NCI-H345 treated with DMSO at 0.1 percent for 48 hours (cell line): ENCODE data around the gene TADA1.
"Not testable (repeated sequence)": the region's sequence is repeated elsewhere in the genome, so short reads cannot be mapped to it uniquely, and the experiment has no call there.

ENCODE experiments used
- DNase-seq: peaks from one replicate; lab custom pipeline; 2025; ENCODE audit not compliant: unreplicated experiment; lab: John Stamatoyannopoulos, UW

Gene TADA1

GRCh38 chr1:166895766-166896165 lies 19.7 kb upstream of the TADA1 start:
- no peak for DNase-seq

GRCh38 chr1:166889776-166890175 lies 13.7 kb upstream of the TADA1 start:
- no peak for DNase-seq

DNA sequence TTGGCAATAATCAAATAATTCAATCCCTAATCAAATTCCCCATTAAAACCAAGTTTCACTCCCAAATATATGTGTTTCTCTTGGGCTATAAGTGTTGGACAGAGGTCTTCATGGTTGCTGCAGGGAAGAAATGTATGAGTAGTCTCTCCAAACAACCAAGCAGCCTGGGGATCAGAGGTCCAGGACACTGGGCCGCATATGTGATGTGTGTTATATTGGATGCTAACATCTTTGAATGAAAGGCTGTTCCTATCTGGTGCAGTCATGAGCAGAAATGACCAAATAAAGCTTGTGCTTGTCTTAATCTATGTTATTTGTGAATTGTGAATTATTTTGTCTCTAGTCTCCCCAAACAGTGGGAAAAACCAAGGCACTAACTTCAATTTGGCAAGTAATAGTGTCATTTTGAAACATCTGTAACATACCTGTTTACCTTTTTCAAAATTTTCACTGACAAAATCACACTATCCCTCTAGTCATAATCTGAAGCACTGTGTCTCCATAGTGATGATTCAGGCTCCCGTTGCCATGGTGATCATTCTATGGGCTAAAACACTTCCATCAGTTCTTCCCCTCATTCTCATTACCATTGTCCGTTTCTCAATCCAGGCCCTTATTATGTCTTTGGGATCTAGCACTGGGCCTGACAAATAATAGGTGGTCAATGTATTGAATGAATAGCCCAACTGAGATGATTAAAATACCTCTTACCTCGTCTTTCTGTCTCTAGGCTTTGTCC lies 12.5 kb upstream of the TADA1 start:
- no peak for DNase-seq

DNA sequence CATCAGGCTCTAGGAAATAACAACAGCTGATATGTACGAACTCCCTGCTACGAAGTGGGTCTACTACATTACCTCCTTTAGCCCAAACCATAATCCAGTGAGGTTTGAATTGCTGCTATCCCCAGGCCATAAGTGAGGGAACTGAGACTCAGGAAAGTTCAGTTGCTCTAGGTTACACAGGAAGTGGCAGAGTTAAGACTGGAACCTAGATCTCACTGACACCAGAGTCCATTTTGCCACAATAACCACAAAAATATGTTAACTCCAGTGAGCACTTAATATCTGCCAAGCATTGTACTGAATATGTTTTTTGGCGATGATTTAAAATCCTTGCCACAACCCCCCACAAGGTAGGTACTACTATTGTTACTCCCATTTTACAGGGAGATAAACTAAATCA lies 8.9 kb upstream of the TADA1 start:
- no peak for DNase-seq

DNA sequence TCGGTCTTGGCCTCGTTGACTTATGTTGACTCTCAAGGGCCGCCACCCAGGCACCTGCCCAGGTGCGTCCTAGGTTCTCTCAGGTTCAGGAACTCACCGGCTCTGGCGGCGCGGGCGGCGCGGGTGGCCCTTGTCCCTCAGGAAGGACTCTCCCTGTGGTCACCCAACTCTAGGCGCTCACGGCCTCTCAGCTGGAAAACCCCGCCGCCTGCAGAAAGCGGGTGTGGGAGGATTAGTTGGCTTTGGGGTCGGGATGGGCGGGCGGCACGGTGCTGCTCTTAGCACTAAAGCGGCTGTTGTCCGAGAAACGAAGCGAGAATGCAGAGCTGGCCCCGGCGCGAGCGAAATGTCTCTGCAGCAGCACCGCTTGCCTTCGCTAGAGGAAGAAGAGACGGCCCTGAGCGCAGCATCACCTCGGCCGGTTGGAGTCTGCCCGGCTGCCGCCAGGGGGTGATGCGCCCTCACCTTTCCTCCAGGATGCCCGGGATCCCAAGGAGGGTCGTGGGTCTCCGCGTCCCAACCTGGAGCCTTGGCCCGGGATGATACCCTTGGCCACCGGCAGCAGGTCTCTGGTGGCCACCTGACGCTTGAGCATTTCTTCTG lies 8.1 kb upstream of the TADA1 start:
- DNase-seq = no peak

GRCh38 chr1:166882893-166883292 lies 6.8 kb upstream of the TADA1 start:
- no peak for DNase-seq

GRCh38 chr1:166878173-166878917 lies 2.3 kb upstream of the TADA1 start:
- DNase-seq = not testable (repeated sequence)

GRCh38 chr1:166876540-166876838 lies 425 bp upstream of the TADA1 start:
- DNase-seq = no peak

DNA sequence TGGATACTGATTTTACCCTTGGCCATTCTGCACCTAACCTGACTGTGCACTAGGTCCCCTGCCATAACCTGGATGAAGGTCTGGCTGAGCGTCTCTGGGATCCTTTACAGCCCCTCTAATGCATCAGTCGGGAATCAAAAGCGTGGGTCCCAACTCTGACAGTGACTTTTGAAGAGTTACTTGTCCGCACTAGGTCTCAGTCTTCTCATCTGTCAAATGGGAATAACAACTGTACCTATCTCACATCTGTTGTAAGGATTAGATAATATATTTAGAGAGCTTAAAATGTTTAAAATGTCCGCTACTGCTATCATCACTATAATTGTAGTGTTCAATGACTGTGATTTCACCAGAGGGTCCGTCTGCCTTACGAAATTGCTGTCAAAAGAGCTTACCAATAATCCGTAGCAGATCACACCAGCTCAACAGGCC lies 746 bp downstream of the TADA1 start:
- no peak for DNase-seq

GRCh38 chr1:166874464-166874863 lies 1.6 kb downstream of the TADA1 start:
- no peak for DNase-seq

GRCh38 chr1:166870584-166870983 lies 5.5 kb downstream of the TADA1 start:
- DNase-seq = no peak

GRCh38 chr1:166869318-166870099 lies 6.6 kb downstream of the TADA1 start:
- no peak for DNase-seq

DNA sequence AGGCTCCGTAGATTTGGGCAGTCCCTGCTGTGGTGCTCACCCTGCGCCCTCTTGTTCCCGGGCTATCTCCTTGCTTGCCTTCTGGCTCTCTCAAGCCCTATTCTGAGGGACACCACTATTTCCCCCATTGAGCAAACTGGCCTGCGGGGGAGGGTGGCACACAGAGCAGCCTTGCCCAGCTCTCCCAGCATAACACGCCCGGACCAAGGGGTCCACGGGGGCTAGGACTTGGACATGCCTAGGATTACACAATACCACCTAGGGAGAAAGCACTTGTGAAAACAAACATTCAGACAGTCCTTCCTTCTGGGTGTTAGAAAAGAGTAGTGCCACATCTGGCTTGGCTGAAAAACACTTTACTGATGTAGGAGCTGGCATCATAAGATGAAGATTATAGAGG lies 7.4 kb downstream of the TADA1 start:
- DNase-seq = no peak

GRCh38 chr1:166865926-166866325 lies 10.1 kb downstream of the TADA1 start:
- DNase-seq = no peak

- no peak for DNase-seq
Observed at GRCh38 chr1:166859597-166859996, 16.5 kb downstream of the TADA1 start.

GRCh38 chr1:166858726-166859419 lies 17.2 kb downstream of the TADA1 start:
- DNase-seq = no peak

- DNase-seq = no peak
Observed at GRCh38 chr1:166857995-166858394, 18.1 kb downstream of the TADA1 start.

- no peak for DNase-seq
Observed at GRCh38 chr1:166855558-166855957, 20.5 kb downstream of the TADA1 start.

DNA sequence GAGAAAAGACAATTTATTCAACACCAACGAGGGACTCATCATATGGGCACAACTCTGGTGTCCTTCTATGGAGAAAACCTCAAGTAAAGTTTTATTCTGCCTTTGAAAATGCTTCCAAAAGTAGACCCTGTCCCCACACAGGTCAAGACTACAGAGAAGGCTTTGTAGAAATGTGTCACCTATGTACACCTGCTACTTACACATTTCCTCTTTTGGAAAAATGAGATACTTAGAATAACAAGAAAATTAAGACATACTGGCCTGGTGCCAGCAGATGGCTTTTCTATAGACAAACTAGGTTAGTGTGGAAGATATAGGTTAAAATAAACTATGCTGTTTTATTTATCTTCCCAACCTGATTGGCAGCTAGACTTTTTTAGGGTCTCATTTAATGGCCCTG lies 23.1 kb downstream of the TADA1 start:
- DNase-seq = no peak

- no peak for DNase-seq
Observed at GRCh38 chr1:166849135-166849534, 26.9 kb downstream of the TADA1 start.

DNA sequence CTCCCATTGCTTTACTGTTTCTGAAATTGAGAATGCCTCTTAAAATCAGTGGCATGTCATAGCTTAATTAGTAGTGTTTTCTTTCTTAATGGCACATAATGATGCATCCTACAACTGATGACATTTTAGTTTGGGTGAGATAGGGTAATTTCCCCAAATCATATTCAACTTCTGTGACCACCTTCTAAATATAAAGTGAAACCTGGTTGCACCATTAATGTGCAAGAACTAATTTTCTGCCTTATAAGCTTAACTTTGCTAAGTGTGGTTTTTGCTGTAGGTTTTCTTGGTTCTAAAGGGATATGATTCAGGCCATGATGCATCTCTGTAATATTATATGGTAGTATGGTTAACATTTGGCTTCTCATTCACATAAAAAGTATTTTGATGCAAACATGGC lies 27.9 kb downstream of the TADA1 start:
- no peak for DNase-seq
